Amygdala (tissue), 56 donors: ENCODE measurements around the gene COL18A1.
A peak's percentile ranks its signal among the peaks of the same experiment; 100 is the strongest.
"Not testable (repeated sequence)": the region's sequence is repeated elsewhere in the genome, so short reads cannot be mapped to it uniquely, and the experiment has no call there.

Experiments used
- DNase-seq, 56 donors: peaks; one replicate each; lab custom pipeline; 2025; lab: John Stamatoyannopoulos, UW

Gene COL18A1

GRCh38 chr21:45435405-45435981 is 30.5 kb downstream of the COL18A1 start:
- DNase-seq: no peak

GRCh38 chr21:45436351-45437065 is 31.5 kb downstream of the COL18A1 start:
- peak in 3 of 56 donors; percentile 13 to 34 (median 19) for DNase-seq

- DNase-seq: not testable (repeated sequence)
These were observed 32.9 kb downstream of the COL18A1 start for GRCh38 chr21:45437844-45438243.

- DNase-seq: no peak
These were observed 33.6 kb downstream of the COL18A1 start for GRCh38 chr21:45438391-45439145.

GRCh38 chr21:45439161-45439872 is 34.4 kb downstream of the COL18A1 start:
- DNase-seq: peak in 48 of 56 donors; percentile 13 to 87 (median 52)

- no peak for DNase-seq
These were observed 35.0 kb downstream of the COL18A1 start for GRCh38 chr21:45439901-45440461.

GRCh38 chr21:45440736-45441350 is 35.9 kb downstream of the COL18A1 start:
- no peak for DNase-seq

GRCh38 chr21:45441431-45442255 is 36.7 kb downstream of the COL18A1 start:
- DNase-seq: no peak

GRCh38 chr21:45442276-45442675 is 37.3 kb downstream of the COL18A1 start:
- DNase-seq: no peak

- DNase-seq: peak in 1 of 56 donors; percentile 28
These were observed 38.0 kb downstream of the COL18A1 start for GRCh38 chr21:45442686-45443594.

- peak in 9 of 56 donors; percentile 6 to 54 (median 27) for DNase-seq
These were observed 38.7 kb downstream of the COL18A1 start for GRCh38 chr21:45443595-45444181.

GRCh38 chr21:45444385-45444784 is 39.4 kb downstream of the COL18A1 start:
- no peak for DNase-seq

- DNase-seq: no peak
These were observed 40.4 kb downstream of the COL18A1 start for GRCh38 chr21:45445369-45445768.

- no peak for DNase-seq
These were observed 42.9 kb downstream of the COL18A1 start for GRCh38 chr21:45447821-45448220.

GRCh38 chr21:45448283-45448809 is 43.4 kb downstream of the COL18A1 start:
- DNase-seq: no peak

GRCh38 chr21:45448810-45449657 is 44.1 kb downstream of the COL18A1 start:
- no peak for DNase-seq
